GM18505 (cell line): ENCODE results near the gene TPM1.

ENCODE experiments used
- ATAC-seq: cut with Tn5 transposase; IDR thresholded peaks from one replicate; pipeline ENCODE4 v1.9.1; 2021; ENCODE audit not compliant: unreplicated experiment
- POLR2A ChIP-seq: IDR thresholded peaks from 4 replicates; pipeline ENCODE4 v1.6.1; 2011; ENCODE audit warnings: borderline replicate concordance; ENCODE audit not compliant: insufficient read depth, insufficient read length; ENCODE audit errors: extremely low read depth

The TPM1 gene

GRCh38 chr15:63075015-63075983, 32.8 kb downstream of the TPM1 start:
- no peak for ATAC-seq
- no peak for TF ChIP-seq POLR2A

GRCh38 chr15:63075984-63076713, 33.6 kb downstream of the TPM1 start:
- TF ChIP-seq POLR2A: no peak
- no peak for ATAC-seq

- no peak for ATAC-seq
- no peak for TF ChIP-seq POLR2A
Measured at GRCh38 chr15:63076714-63077046, 34.1 kb downstream of the TPM1 start.

GRCh38 chr15:63077952-63078351, 35.4 kb downstream of the TPM1 start:
- no peak for TF ChIP-seq POLR2A
- ATAC-seq: no peak

- ATAC-seq: no peak
- no peak for TF ChIP-seq POLR2A
Measured at GRCh38 chr15:63079947-63080626, 37.5 kb downstream of the TPM1 start.

GRCh38 chr15:63080634-63081250, 38.2 kb downstream of the TPM1 start:
- no peak for TF ChIP-seq POLR2A
- no peak for ATAC-seq

GRCh38 chr15:63082366-63082765, 39.8 kb downstream of the TPM1 start:
- no peak for ATAC-seq
- no peak for TF ChIP-seq POLR2A

- no peak for TF ChIP-seq POLR2A
- no peak for ATAC-seq
Measured at GRCh38 chr15:63083044-63083443, 40.5 kb downstream of the TPM1 start.

GRCh38 chr15:63083541-63083940, 41.0 kb downstream of the TPM1 start:
- no peak for TF ChIP-seq POLR2A
- no peak for ATAC-seq

- TF ChIP-seq POLR2A: no peak
- no peak for ATAC-seq
Measured at GRCh38 chr15:63084806-63085205, 42.3 kb downstream of the TPM1 start.

GRCh38 chr15:63085289-63085688, 42.7 kb downstream of the TPM1 start:
- ATAC-seq: no peak
- TF ChIP-seq POLR2A: no peak

- no peak for ATAC-seq
- no peak for TF ChIP-seq POLR2A
Measured at GRCh38 chr15:63086271-63086670, 43.7 kb downstream of the TPM1 start.

GRCh38 chr15:63086947-63087346, 44.4 kb downstream of the TPM1 start:
- no peak for ATAC-seq
- TF ChIP-seq POLR2A: no peak

GRCh38 chr15:63088533-63089245, 46.1 kb downstream of the TPM1 start:
- ATAC-seq: no peak
- TF ChIP-seq POLR2A: no peak
